Adipocyte (in vitro differentiated cells): ENCODE measurements around the gene ARHGAP42.

Experiments used
- DNase-seq: peaks from one replicate; pipeline ENCODE4 v3.0.0-alpha.2; 2015; ENCODE audit warnings: low read depth
- H3K27me3 ChIP-seq: replicated peaks from 2 replicates; pipeline ENCODE4 v1.7.0; 2013; ENCODE audit warnings: mild to moderate bottlenecking, low read length, moderate library complexity; ENCODE audit not compliant: control insufficient read depth, insufficient read depth
- H3K36me3 ChIP-seq: 2 replicates; pipeline ENCODE4 v1.7.0; 2013; ENCODE audit warnings: low read length, mild to moderate bottlenecking, moderate library complexity; ENCODE audit not compliant: control insufficient read depth, insufficient read depth, severe bottlenecking
- H3K4me1 ChIP-seq: 2 replicates; pipeline ENCODE4 v1.7.0; 2013; ENCODE audit warnings: mild to moderate bottlenecking, low read length, moderate library complexity; ENCODE audit not compliant: control insufficient read depth, insufficient read depth
- H3K4me3 ChIP-seq: 2 replicates; pipeline ENCODE4 v1.7.0; 2013; ENCODE audit warnings: mild to moderate bottlenecking, low read length, moderate library complexity
- H3K9ac ChIP-seq: 2 replicates; pipeline ENCODE4 v1.7.0; 2013; ENCODE audit warnings: mild to moderate bottlenecking, low read length, moderate library complexity
- H3K9me3 ChIP-seq: 2 replicates; pipeline ENCODE4 v1.7.0; 2013; ENCODE audit warnings: mild to moderate bottlenecking, low read length, moderate library complexity; ENCODE audit not compliant: control insufficient read depth

ARHGAP42 gene

GRCh38 chr11:100849009-100849900 is 162.2 kb downstream of the ARHGAP42 start:
- no peaks in the 10 kb centered on the region for H3K9me3 ChIP-seq
- H3K4me1 ChIP-seq: peaks cover 17% of the 10 kb centered on the region
- peak overlapping the region; percentile 27 for H3K9ac ChIP-seq
- DNase-seq: peak; percentile 95
- no peaks in the 10 kb centered on the region for H3K36me3 ChIP-seq
- H3K27me3 ChIP-seq: no peaks in the 10 kb centered on the region
- H3K4me3 ChIP-seq: peak overlapping the region; percentile 25

DNA sequence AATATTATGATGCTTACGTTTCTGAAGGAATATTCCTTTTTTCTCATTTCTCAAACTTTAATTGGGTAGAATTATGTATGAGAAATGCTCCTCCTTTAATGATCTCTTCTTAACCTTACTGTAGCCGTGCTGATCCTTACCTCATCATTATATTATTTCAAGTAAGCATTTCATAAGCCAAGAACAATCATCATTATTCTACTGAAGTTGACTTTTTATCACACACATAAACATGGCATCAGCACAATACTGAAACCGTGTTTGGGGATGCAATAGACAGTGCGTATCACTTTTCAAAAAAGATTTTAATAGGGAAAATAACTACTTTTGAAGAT is 162.8 kb downstream of the ARHGAP42 start:
- H3K9ac ChIP-seq: no peak overlapping the region
- H3K27me3 ChIP-seq: no peaks in the 10 kb centered on the region
- no peaks in the 10 kb centered on the region for H3K9me3 ChIP-seq
- H3K36me3 ChIP-seq: no peaks in the 10 kb centered on the region
- peak overlapping the region; percentile 25 for H3K4me3 ChIP-seq
- peak; percentile 17 for DNase-seq
- peaks cover 17% of the 10 kb centered on the region for H3K4me1 ChIP-seq

DNA sequence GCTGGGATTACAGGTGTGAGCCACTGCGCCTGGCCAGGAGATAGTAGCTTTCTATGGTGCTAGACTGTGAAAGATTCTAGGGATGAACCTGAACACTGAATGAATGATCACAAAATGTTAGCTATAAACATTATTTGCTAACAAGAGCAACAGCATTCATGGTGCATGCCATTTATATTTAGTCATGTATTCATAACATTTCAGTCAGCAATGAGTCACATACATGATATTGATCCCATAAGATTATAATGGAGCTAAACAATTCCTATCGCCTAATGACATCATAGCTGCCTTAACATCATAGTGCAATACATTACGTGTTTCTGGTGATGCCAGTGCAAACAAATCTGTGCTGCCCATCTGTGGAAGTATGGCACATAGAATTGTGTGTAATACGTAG is 164.1 kb downstream of the ARHGAP42 start:
- Histone ChIP-seq H3K36me3 (no peaks in the 10 kb centered on the region), H3K27me3 (no peaks in the 10 kb centered on the region), H3K9ac (no peak overlapping the region), H3K4me1 (peaks cover 17% of the 10 kb centered on the region), H3K4me3 (no peak overlapping the region), H3K9me3 (no peaks in the 10 kb centered on the region)
- peak; percentile 45 for DNase-seq

GRCh38 chr11:100851584-100852152 is 164.6 kb downstream of the ARHGAP42 start:
- H3K9me3 ChIP-seq: no peaks in the 10 kb centered on the region
- H3K27me3 ChIP-seq: no peaks in the 10 kb centered on the region
- H3K36me3 ChIP-seq: no peaks in the 10 kb centered on the region
- no peak for DNase-seq
- no peak overlapping the region for H3K4me3 ChIP-seq
- no peak overlapping the region for H3K9ac ChIP-seq
- H3K4me1 ChIP-seq: peaks cover 17% of the 10 kb centered on the region

- no peaks in the 10 kb centered on the region for H3K4me1 ChIP-seq
- H3K9ac ChIP-seq: no peak overlapping the region
- peak; percentile 88 for DNase-seq
- H3K36me3 ChIP-seq: no peaks in the 10 kb centered on the region
- no peaks in the 10 kb centered on the region for H3K27me3 ChIP-seq
- H3K4me3 ChIP-seq: no peak overlapping the region
- no peaks in the 10 kb centered on the region for H3K9me3 ChIP-seq
These were observed 168.5 kb downstream of the ARHGAP42 start for GRCh38 chr11:100855466-100856067.

- Histone ChIP-seq H3K9me3 (no peaks in the 10 kb centered on the region), H3K9ac (no peak overlapping the region), H3K27me3 (no peaks in the 10 kb centered on the region), H3K36me3 (no peaks in the 10 kb centered on the region), H3K4me1 (no peaks in the 10 kb centered on the region), H3K4me3 (no peak overlapping the region)
- no peak for DNase-seq
These were observed 170.3 kb downstream of the ARHGAP42 start for GRCh38 chr11:100857236-100858005.

DNA sequence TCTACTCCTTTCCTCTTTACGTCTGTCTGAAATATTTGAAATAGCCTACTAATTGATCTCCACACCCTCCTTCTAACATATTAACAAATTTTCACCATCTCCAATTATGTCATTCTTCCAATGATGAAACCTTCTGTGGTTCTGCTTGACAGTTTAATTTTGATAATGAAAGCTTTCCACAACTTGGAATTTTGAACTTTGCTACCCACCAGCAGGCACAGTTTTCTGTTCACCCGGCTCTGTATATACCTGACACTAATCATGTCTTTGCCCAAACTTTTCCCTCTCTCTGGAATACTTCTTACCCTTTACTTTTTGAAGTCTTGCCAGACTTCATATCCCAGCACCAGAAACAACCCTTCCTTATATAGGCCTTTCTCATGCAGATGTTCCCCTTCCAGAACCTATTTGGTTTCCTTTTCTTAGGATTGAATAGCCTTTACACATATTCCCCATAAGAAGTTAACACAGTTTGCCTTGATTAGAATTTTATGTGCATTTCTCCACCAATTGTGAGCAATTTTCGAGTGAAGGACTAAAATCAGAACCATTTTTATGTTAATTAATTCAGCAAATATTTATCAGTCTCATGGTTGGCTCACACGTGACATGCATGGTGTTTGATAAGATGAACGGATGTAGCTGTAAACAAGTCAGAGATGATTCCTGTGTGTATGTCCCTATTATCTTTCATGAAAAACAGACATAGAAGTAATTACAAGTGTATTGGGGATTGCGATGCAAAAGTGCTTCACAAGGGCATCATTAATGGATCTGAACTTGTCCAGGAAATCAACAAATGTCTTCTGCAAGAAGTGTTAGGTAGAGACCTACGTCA is 173.4 kb downstream of the ARHGAP42 start:
- H3K9ac ChIP-seq: no peak overlapping the region
- H3K9me3 ChIP-seq: no peaks in the 10 kb centered on the region
- no peaks in the 10 kb centered on the region for H3K27me3 ChIP-seq
- H3K4me3 ChIP-seq: no peak overlapping the region
- H3K4me1 ChIP-seq: peaks cover 7% of the 10 kb centered on the region
- H3K36me3 ChIP-seq: no peaks in the 10 kb centered on the region
- no peak for DNase-seq

DNA sequence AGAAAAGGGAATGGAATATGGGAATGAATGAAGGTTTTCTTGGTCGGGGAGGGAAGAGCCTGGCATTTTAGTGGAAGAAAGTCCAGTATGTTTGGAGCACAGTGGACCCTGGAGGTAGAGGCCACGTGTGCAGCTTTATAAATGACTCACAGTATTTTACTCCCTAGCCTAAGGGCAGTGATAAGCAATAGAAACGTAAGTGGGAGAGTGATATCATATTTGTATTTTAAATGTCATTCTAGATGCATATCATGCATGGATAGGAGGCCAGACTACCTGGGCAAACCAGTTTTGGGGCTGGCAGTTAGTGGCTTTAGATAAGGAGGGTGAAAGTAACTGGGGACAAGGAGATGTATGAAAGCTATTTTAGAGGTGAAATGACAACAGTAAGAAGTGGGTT is 174.1 kb downstream of the ARHGAP42 start:
- Histone ChIP-seq H3K4me1 (peaks cover 7% of the 10 kb centered on the region), H3K9ac (no peak overlapping the region), H3K27me3 (no peaks in the 10 kb centered on the region), H3K9me3 (no peaks in the 10 kb centered on the region), H3K36me3 (no peaks in the 10 kb centered on the region), H3K4me3 (no peak overlapping the region)
- no peak for DNase-seq

- DNase-seq: peak; percentile 89
- no peak overlapping the region for H3K4me3 ChIP-seq
- H3K4me1 ChIP-seq: peaks cover 7% of the 10 kb centered on the region
- H3K9ac ChIP-seq: no peak overlapping the region
- H3K36me3 ChIP-seq: no peaks in the 10 kb centered on the region
- no peaks in the 10 kb centered on the region for H3K27me3 ChIP-seq
- no peaks in the 10 kb centered on the region for H3K9me3 ChIP-seq
These were observed 176.0 kb downstream of the ARHGAP42 start for GRCh38 chr11:100863080-100863581.

DNA sequence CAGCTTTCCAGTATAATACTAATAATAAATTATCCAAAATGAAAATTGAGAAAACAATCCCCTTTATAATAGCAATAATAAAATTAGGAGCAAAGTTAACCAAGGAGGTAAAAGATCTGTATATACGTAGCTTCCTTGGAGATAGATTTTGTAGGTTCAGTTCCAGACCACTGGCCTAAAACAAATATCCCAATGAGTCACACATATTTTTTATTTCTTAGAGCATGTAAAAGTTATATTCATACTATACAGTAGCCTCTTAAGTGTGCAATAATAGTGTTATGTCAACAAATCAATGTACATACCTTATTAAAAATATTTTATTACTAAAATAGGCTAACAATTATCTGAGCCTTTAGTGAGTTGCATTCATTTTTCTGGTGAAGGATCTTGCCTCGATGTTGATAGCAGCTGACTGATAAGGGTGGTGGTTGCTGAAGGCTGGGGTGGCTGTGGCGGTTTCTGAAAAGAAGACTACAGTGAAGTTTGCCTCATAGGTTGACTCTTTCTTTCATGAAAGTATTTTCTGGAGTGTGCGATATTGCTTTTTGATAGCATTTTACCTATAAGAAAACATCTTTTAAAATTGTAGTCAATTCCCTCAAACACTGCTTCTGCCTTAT is 178.5 kb downstream of the ARHGAP42 start:
- Histone ChIP-seq H3K4me3 (no peak overlapping the region), H3K36me3 (no peaks in the 10 kb centered on the region), H3K4me1 (peaks cover 7% of the 10 kb centered on the region), H3K9ac (no peak overlapping the region), H3K9me3 (no peaks in the 10 kb centered on the region), H3K27me3 (no peaks in the 10 kb centered on the region)
- DNase-seq: no peak
